NCI-H1092 (cell line): Measurements from ENCODE around the gene PIK3CB.
"Not testable (repeated sequence)": the region's sequence is repeated elsewhere in the genome, so short reads cannot be mapped to it uniquely, and the experiment has no call there.

Experiments
- DNase-seq: peaks from one replicate; lab custom pipeline; 2025; lab: John Stamatoyannopoulos, UW

The PIK3CB gene

GRCh38 chr3:138747225-138747624 lies 87.5 kb downstream of the PIK3CB start:
- DNase-seq, result no peak

- DNase-seq, result no peak
These were observed 94.7 kb downstream of the PIK3CB start for GRCh38 chr3:138740072-138740471.

GRCh38 chr3:138732456-138732855 lies 102.3 kb downstream of the PIK3CB start:
- DNase-seq, result no peak

GRCh38 chr3:138726946-138727730 lies 107.6 kb downstream of the PIK3CB start:
- no peak for DNase-seq

- DNase-seq, result not testable (repeated sequence)
These were observed 108.7 kb downstream of the PIK3CB start for GRCh38 chr3:138726042-138726441.

GRCh38 chr3:138725116-138725515 lies 109.6 kb downstream of the PIK3CB start:
- no peak for DNase-seq

GRCh38 chr3:138724443-138724842 lies 110.3 kb downstream of the PIK3CB start:
- DNase-seq, result no peak

- no peak for DNase-seq
These were observed 115.9 kb downstream of the PIK3CB start for GRCh38 chr3:138718849-138719248.

GRCh38 chr3:138717348-138717747 lies 117.4 kb downstream of the PIK3CB start:
- no peak for DNase-seq

GRCh38 chr3:138712086-138712485 lies 122.6 kb downstream of the PIK3CB start:
- DNase-seq, result no peak

- DNase-seq, result no peak
These were observed 129.1 kb downstream of the PIK3CB start for GRCh38 chr3:138705675-138706074.

- DNase-seq, result no peak
These were observed 137.9 kb downstream of the PIK3CB start for GRCh38 chr3:138696666-138697370.

- DNase-seq, result no peak
These were observed 140.3 kb downstream of the PIK3CB start for GRCh38 chr3:138694287-138695007.

- DNase-seq, result no peak
These were observed 142.6 kb downstream of the PIK3CB start for GRCh38 chr3:138692152-138692551.

GRCh38 chr3:138691351-138691750 lies 143.4 kb downstream of the PIK3CB start:
- no peak for DNase-seq

- no peak for DNase-seq
These were observed 144.7 kb downstream of the PIK3CB start for GRCh38 chr3:138690036-138690435.

GRCh38 chr3:138688871-138689299 lies 145.8 kb downstream of the PIK3CB start:
- no peak for DNase-seq

GRCh38 chr3:138687236-138687635 lies 147.5 kb downstream of the PIK3CB start:
- DNase-seq, result no peak

GRCh38 chr3:138686771-138687221 lies 147.9 kb downstream of the PIK3CB start:
- DNase-seq, result no peak

- no peak for DNase-seq
These were observed 150.3 kb downstream of the PIK3CB start for GRCh38 chr3:138684396-138684795.

- DNase-seq, result no peak
These were observed 152.1 kb downstream of the PIK3CB start for GRCh38 chr3:138682648-138683047.

- no peak for DNase-seq
These were observed 153.1 kb downstream of the PIK3CB start for GRCh38 chr3:138681463-138682220.
